DMS153 treated with DMSO at 0.1 percent for 48 hours (cell line): ENCODE results near the gene NME3.

Source experiments
- DNase-seq: peaks from one replicate; lab custom pipeline; 2025; ENCODE audit not compliant: unreplicated experiment; lab: John Stamatoyannopoulos, UW

NME3 gene

DNA sequence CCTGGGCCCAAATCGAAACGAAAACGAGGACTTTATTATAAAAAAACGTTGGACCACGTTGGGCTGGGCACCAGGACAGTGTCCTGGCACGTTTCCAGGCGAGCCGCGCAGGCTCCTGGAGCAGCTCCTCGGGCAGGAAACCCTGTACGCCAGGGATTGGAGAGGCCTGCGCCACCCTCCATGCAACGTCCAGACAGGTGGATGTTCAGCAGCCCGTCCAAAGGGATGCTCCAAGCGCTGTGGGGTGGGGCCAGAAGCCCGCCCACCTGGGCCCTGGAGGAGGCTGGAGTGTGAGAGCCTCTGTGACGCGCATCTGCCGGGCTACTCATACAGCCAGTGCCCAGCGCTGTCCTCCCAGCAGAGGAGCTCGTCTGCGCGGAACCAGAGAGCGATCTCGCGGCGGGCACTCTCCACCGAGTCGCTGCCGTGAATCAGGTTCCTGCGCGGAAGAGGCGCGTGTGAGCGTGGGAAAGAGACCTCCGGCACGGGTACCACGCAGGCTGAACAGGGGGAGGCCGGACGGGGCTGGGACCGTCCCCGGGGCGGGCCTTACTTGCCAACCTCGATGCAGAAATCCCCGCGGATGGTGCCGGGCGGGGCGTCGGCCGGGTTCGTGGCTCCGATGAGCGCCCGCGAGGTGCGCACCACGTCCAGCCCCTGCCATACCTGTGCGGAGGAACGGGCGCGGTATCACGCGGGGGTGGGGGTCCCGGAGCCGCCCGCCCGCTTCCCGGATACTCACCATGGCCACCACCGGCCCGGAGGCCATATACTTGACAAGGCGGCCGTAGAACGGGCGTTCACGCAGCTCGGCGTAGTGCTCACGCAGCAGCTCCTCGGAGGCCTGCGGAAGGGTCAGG is 785 bp downstream of the NME3 start:
- DNase-seq = peak; percentile 75

DNA sequence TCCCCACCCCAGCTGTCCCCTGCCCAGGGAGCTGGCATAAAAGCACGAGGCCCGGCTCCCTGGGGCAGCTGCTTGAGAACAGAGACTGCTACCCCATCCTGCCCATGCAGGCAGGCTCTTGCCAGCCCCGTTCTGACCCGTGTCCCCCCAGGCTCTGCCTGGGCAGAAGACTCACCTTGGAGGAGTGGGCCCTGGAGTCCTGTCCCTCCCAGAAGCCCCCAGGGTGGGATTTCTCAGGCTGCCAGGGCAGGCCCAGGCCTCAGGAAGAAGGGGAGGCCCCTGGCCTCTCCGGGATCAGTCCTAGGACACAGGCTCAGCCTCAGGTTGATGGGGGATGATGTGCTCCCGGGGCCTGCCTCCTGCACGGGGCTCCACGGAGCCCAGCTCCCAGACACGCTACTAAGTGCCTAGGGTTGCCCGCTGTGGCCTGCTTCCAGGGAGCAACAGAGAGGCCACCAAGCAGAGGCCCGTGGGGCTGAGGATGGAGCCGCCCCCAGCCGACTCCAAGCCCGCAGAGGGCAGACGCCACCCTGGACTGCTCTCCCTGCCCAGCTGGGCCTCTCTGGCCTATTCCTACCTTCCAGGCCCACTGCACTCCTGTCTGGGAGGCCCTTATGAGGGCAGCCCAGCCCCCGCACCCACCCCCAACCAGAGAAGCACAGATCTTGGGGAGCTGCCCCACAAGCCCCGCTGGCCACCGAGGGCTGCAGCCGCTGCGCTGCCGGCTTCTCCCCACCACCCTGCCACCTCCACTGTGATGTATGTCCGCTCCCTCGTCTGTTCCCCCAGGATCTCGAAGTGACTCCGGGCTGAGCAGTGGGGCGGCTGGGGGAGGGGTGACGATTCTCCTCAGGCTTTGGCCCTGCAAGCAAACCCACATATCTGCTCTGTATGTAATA is 1.7 kb downstream of the NME3 start:
- no peak for DNase-seq

DNA sequence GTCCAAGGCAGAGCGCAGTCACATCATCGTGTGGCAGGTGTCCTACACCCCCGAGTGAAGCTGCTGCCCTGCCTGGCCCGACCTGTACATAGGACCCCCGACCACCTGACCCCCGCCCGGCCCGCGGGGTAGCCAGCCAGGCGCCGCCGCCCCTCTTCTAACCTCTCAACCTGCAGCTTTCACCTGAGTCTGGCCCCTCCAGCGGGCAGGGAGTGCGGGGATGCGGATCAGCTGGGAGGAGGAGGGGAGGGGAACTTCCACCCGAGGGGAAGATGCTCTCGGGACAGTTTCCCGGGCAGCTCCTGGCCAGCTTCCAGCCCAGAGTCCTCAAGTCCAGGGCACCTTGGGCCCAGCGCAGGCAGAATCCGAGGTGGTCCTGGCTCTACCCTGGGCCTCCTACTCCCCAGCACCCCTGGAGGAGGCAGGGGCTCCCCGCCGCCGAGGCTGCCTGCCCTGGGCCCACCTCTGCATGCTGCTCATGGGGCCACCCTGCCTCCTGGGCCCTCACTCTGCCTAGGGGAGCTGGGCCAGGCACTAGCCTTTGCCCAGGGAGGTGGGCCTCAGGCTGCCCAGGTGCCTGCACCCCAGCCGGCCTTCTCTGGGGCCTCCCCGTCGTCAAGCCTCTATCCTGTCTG is 2.5 kb downstream of the NME3 start:
- no peak for DNase-seq

DNA sequence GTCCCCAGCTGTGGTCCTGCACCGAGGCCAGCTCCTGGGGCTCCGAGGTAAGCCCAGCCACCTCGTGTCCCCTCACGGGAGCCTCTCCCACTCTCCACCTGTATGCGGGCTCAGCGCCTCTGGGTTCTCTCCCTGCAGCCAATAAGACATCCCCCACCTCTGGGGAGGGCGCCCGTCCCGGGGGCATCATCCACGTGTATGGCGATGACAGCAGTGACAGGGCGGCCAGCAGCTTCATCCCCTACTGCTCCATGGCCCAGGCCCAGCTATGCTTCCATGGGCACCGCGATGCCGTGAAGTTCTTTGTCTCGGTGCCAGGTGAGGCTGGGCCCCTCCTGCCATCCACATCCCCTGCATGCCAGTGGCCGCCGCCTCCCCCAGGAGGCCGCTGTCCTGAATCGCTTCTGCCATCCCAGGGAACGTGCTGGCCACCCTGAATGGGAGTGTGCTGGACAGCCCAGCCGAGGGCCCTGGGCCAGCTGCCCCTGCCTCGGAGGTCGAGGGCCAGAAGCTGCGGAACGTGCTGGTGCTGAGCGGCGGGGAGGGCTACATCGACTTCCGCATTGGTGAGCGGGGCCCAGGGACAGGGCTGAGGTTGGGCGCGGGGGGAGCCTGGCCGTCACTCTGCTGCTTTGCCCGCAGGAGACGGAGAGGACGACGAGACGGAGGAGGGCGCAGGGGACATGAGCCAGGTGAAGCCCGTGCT is 3.1 kb downstream of the NME3 start:
- no peak for DNase-seq

DNA sequence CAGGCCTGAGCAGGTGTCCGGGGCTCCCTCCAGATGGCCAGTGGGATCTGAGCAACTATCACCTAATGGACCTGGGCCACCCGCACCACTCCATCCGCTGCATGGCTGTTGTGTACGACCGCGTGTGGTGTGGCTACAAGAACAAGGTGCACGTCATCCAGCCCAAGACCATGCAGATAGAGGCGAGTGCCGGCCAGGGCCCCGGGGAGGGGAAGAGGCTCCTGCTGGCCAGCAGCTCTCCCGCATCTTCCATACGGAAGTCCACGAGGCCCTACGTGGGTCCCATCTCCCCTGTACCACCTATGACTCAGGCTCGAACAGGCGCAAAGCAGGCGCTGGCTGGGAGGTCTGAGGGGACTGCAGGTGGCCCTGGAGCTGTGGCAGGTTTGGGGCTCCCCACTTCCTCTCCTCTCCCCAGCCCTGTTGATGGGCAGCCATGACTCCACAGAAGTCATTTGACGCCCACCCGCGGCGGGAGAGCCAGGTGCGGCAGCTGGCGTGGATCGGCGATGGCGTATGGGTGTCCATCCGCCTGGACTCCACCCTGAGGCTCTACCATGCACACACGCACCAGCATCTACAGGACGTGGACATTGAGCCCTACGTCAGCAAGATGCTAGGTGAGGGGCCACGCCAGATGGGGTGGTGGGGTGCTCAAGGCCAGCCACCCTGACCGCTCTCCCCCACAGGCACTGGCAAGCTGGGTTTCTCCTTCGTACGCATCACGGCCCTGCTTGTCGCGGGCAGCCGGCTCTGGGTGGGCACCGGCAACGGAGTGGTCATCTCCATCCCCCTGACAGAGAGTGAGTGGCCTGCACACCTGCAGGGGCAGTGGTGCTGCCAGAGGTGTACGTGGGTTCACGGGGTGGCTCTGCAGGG is 4.0 kb downstream of the NME3 start:
- no peak for DNase-seq

DNA sequence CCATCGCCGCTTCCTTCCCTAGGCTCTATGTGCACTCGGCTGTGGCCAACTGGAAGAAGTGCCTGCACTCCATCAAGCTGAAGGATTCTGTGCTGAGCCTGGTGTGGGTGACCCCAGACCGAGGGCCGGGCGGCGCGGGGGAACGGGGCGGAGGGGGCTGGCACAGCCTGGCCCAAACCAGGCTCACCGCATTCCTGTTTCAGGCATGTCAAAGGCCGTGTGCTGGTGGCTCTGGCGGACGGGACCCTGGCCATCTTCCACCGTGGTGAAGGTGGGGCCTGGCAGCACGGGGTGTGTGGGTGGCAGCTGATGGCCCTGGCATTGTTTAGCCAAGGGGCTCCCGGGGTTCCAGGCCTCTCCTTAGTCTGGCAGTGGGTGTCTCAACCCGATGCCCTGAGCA is 4.6 kb downstream of the NME3 start:
- DNase-seq = no peak

DNA sequence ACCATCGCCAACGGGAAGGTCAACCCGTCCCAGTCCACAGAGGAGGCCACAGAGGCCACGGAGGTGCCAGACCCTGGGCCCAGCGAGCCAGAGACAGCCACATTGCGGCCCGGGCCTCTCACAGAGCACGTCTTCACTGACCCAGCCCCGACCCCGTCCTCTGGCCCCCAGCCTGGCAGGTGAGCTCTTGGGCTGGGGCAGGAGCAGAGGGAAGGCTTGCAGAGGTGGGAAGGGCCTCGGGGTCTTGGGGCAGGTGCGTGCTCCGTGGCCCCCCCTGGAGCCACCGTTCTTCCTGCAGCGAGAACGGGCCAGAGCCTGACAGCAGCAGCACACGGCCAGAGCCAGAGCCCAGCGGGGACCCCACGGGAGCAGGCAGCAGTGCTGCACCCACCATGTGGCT is 5.1 kb downstream of the NME3 start:
- no peak for DNase-seq

DNA sequence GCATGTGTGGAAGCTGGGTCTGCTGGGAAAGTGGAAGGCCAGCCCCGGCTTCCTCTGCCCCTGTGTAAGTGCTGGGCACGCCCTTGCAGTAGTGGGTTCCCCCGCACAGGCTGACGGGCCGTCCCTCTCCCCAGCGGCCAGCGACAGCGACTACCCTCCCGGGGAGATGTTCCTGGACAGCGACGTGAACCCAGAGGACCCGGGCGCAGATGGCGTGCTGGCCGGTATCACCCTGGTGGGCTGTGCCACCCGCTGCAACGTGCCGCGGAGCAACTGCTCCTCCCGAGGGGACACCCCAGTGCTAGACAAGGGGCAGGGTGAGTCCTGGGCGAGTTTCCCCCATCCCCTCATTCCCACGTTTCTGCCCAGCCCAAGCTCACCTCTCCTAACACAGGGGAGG is 5.5 kb downstream of the NME3 start:
- no peak for DNase-seq

DNA sequence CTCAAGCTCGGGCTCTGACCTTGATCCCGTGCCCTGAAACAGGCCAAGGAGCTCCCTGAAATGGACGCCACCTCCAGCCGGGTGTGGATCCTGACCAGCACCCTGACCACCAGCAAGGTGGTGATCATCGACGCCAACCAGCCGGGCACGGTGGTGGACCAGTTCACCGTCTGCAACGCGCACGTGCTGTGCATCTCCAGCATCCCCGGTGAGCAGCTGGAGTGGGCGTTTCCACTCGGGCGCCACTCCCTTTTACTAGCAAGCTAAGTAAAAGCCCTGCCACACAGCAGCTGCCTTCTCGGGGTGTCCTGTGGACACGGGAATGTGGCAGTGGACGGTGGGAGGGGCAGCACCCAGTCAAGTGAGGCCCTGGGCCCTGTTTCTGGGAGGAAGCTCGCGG is 6.4 kb downstream of the NME3 start:
- DNase-seq = no peak

DNA sequence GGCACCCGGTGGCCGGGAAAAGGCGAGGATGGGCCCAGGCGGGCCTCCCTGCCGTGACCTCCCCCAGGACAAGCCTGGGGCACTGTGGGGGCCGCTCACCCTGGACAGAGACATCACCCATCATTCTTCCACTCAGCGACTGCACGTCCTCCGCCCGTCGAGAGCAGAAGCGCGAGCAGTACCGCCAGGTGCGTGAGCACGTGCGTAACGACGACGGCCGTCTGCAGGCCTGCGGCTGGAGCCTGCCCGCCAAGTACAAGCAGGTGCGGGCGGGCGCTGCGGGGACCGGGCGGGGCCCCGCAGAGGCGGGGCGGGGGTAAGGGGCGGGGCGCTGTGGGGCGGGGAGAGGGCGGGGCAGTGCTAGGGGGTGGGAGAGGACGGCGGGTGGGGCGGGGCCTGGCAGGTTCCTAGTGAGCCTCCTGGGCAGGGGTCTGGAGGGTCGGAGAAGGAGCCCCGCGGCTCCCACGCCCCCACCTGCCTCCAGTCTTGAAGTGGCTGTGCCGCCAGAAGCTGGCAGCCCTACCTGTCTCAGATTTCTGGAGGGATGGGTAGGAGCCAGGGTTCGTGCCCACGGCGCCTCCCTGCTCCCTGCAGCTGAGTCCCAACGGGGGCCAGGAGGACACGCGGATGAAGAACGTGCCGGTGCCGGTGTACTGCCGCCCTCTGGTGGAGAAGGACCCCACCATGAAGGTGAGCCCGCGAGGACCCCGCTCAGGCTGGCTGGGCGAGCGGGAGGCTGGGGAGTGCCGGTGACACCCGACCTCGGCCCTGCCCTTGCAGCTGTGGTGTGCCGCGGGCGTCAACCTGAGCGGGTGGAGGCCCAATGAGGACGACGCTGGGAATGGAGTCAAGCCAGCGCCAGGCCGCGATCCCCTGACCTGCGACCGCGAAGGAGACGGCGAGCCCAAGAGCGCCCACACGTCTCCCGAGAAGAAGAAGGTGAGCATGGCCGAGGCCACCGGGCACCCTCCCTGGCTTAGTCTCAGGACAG is 7.5 kb downstream of the NME3 start:
- DNase-seq = no peak

DNA sequence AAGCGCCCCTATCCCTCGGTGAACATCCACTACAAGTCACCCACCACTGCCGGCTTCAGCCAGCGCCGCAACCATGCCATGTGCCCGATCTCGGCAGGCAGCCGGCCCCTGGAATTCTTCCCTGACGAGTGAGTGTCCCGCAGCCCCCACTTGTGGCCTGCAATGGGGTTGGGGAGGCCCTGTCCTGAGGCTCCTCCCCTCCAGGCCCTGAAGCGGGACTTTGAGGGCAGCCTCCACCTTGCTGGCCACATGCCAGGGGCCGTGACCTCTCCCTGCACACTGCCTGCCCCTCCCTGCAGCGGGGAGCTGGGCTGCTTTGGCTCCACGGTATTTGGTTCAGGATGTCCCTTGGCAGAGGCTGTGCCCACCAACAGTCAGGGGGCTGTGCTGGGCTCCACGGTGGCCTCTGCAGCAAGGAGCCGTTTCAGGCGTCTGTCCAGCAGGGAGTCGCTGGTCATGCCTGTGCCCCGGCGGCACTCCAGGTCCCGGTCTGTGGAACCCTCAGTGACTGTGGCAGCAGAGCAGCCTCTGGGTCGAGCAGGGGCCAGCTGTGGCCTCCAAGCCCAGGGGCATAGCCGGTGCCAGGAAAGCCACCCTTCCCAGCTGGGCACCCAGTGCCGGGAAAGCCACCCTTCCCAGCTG is 8.3 kb downstream of the NME3 start:
- no peak for DNase-seq

DNA sequence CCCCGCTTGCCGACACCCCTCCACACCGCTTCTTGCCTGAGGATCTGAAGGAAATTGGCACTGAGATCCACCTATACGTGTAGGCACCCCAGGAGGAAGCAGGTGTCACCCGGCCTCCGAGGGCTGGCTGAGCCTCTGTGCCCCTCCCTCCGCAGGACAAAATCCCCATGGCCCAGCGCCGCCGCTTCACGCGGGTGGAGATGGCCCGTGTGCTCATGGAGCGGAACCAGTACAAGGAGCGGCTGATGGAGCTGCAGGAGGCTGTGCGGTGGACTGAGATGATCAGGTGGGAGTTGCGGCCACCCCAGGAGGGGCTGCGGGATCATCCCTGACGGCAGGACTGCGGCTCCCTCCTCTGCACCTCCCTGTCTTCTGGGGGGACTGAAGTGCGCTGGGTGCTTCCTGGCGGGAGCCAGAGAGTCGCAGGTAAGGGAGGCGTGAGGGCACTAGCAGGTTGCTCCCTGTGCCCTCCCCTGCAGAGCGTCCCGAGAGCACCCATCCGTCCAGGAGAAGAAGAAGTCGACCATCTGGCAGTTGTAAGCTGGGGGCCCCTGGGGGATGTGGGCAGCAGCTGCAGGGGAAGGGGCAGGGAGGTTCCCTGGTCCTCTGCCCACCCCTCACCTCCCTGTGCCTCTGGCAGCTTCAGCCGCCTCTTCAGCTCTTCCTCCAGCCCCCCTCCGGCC is 9.0 kb downstream of the NME3 start:
- DNase-seq = no peak

DNA sequence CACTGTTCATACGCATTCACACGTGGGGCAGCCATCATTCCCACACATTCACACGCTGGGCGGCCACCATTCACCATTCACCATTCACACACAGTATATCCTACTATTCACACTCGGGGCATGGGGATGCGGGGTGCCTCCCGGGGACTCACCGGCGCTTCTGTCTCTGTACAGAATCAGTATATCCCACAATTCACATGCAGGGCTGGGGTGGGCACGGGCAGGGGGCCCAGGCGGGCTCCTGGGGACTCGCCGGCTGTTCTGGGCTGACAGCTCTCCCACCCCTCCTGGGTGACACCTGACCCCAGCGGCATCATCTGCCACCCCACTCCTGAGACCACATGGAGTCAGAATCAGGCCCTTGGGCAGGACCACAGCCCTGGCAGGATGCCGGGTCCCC is 9.6 kb downstream of the NME3 start:
- no peak for DNase-seq

DNA sequence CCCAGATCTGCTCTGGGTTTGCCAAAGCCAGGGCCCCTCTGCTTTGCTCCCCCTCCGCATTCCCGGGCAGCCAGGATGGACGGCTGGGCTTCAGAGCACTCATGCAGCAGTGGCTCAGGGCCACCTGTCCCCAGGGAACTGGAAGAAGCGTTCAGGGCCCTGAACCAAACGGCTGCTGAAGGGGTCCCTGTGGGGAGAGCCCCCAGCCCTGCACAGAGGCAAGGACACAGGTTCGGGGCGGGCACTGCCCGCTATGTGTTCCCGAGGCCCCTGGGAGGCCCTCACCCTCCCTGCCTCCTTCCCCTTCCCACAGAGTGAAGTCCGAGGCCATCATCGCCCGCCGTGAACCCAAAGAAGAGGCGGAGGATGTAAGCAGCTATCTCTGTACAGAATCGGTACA is 10.4 kb downstream of the NME3 start:
- DNase-seq = no peak

DNA sequence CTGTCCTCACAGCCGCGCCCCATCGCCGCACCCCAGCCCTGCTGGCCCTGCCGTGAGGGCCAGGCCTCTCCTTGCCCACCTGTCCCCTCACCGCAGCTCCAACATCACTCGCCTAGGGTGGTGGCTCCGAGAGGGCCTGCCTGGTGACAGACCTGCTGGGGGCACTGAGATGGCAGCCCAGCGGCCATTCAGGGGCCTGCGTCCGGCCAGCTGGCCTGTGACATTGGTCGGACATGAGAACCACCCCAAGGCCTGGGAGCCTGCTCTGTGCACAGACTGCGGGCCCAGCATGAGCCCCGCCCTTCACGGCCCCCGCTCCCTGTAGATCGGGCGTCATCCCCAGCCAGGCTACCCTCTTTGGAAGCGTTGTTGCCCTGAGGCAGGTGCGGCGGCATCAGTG is 11.8 kb downstream of the NME3 start:
- DNase-seq = no peak

DNA sequence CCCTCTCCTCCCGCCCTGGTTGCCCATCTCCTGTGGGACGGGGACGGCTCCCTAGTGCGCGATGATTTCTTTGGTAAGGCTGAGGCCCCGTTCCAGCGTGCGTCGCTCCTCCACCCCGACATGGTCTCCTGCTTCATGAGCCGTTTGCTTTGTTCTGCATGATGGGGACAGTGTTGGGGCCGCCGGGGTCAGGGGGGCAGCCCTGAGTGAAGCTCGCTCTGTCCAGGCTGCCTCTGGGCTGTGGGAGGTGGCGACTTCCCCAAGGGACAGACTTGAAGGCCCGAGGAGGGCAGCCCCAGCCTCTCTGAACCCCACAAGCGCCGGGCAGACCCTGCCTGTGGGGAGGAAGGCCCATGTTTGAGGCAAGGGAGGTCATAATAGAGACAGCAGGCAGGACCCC is 12.4 kb downstream of the NME3 start:
- no peak for DNase-seq

DNA sequence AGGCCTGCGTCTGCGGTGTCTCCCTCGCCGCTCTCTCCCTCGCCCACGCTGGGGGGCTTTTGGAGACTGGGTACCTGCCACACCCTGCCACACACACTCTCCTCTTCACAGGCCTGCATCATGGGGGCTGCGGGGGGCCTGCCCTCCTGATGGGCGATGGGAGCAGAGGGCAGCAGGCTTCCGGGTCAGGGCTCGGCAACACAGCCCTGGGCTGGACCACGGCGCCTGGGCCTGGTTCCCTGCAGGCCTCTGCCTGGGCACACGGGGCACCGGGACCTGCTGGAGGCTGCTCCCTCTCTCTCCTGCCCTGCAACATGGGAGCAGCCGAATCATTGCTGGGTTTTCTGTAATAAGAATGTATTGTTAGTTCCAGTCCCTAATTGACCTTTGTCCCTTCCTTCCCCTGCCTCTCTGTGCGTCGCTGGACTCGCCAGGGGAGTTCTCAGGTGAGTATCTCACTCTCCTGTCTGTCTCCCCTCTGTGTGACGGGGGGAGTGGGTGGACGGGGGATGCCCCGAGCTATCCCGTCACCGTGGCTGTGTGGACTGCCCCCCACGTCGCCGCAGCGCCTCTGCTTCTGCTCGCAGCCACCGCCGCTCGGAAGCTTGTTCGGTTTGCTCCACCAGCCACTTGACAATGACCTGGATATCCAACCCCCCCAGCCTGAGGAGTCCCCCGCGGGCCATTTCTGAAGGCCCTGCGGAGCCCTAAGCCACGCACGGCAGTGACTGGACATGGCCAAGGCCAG is 13.5 kb downstream of the NME3 start:
- DNase-seq = no peak
